ENCODE data around the gene CENPO. TPM values are rescaled to one million over a fixed set of nuclear protein-coding genes. Genes with fewer than 3 reads are reported as not detected.

The CENPO gene
- total RNA-seq, 6 experiments from 2014 or later: 1.6 to 6.0 (median 3.1) TPM

- WGBS (ENCODE audit: insufficient coverage, low coverage, low lambda C conversion rate, missing lambda C conversion rate): 60% methylated on average over 1 of the region's 8 CpGs
- H3K36me3 ChIP-seq: no peaks in the 10 kb centered on the region
- no peaks in the 10 kb centered on the region for H3K27me3 ChIP-seq
- DNase-seq: no peak
- ATAC-seq: no peak
- H3K4me1 ChIP-seq: no peaks in the 10 kb centered on the region
- H3K4me3 ChIP-seq: no peak overlapping the region
- no peaks in the 10 kb centered on the region for H3K9me3 ChIP-seq
- no peak for TF ChIP-seq CTCF (IDR thresholded peaks at IDR 0.05)
- no peak for TF ChIP-seq POLR2A (IDR thresholded peaks at IDR 0.05)
- H3K27ac ChIP-seq: no peak overlapping the region
- intact Hi-C loops (cut with DNase I): no loop called here
Measured at GRCh38 chr2:24836206-24836605, 43.0 kb downstream of the CENPO start.

- no peak overlapping the region for H3K27ac ChIP-seq
- H3K36me3 ChIP-seq: no peaks in the 10 kb centered on the region
- DNase-seq (no peak), ATAC-seq (no peak)
- no peaks in the 10 kb centered on the region for H3K27me3 ChIP-seq
- no peak for TF ChIP-seq CTCF (IDR thresholded peaks at IDR 0.05)
- no peak for TF ChIP-seq POLR2A (IDR thresholded peaks at IDR 0.05)
- H3K9me3 ChIP-seq: no peaks in the 10 kb centered on the region
- intact Hi-C loops (cut with DNase I): no loop called here
- H3K4me3 ChIP-seq: no peak overlapping the region
- H3K4me1 ChIP-seq: no peaks in the 10 kb centered on the region
- WGBS (ENCODE audit: insufficient coverage, low coverage, low lambda C conversion rate, missing lambda C conversion rate): 86% methylated on average over 7 of the region's 9 CpGs
Measured at GRCh38 chr2:24836706-24837105, 43.5 kb downstream of the CENPO start.

- H3K4me3 ChIP-seq: no peak overlapping the region
- H3K4me1 ChIP-seq: no peaks in the 10 kb centered on the region
- WGBS (ENCODE audit: insufficient coverage, low coverage, low lambda C conversion rate, missing lambda C conversion rate): 89% methylated on average over 5 of the region's 5 CpGs
- TF ChIP-seq CTCF (IDR thresholded peaks at IDR 0.05): no peak
- no peak for TF ChIP-seq POLR2A (IDR thresholded peaks at IDR 0.05)
- intact Hi-C loops (cut with DNase I): no loop called here
- DNase-seq (no peak), ATAC-seq (no peak)
- H3K9me3 ChIP-seq: no peaks in the 10 kb centered on the region
- no peaks in the 10 kb centered on the region for H3K27me3 ChIP-seq
- no peak overlapping the region for H3K27ac ChIP-seq
- no peaks in the 10 kb centered on the region for H3K36me3 ChIP-seq
Measured at GRCh38 chr2:24837996-24838513, 44.8 kb downstream of the CENPO start.

GRCh38 chr2:24838541-24838940 is 45.3 kb downstream of the CENPO start:
- Histone ChIP-seq H3K36me3 (no peaks in the 10 kb centered on the region), H3K27ac (no peak overlapping the region), H3K4me3 (no peak overlapping the region), H3K4me1 (no peaks in the 10 kb centered on the region), H3K27me3 (no peaks in the 10 kb centered on the region), H3K9me3 (no peaks in the 10 kb centered on the region)
- ATAC-seq: no peak
- 77% methylated on average over 5 of the region's 18 CpGs for WGBS (ENCODE audit: insufficient coverage, low coverage, low lambda C conversion rate, missing lambda C conversion rate)
- no peak for TF ChIP-seq CTCF (IDR thresholded peaks at IDR 0.05)
- TF ChIP-seq POLR2A (IDR thresholded peaks at IDR 0.05): no peak
- intact Hi-C loops (cut with DNase I): no loop called here
- no peak for DNase-seq

GRCh38 chr2:24839729-24840128 is 46.5 kb downstream of the CENPO start:
- no CpG with 5 or more reads among the region's 15 CpGs for WGBS (ENCODE audit: insufficient coverage, low coverage, low lambda C conversion rate, missing lambda C conversion rate)
- no peak overlapping the region for H3K27ac ChIP-seq
- no peak for TF ChIP-seq POLR2A (IDR thresholded peaks at IDR 0.05)
- no peak for TF ChIP-seq CTCF (IDR thresholded peaks at IDR 0.05)
- intact Hi-C loops (cut with DNase I): no loop called here
- no peaks in the 10 kb centered on the region for H3K27me3 ChIP-seq
- H3K4me1 ChIP-seq: no peaks in the 10 kb centered on the region
- DNase-seq (no peak), ATAC-seq (no peak)
- H3K36me3 ChIP-seq: no peaks in the 10 kb centered on the region
- no peaks in the 10 kb centered on the region for H3K9me3 ChIP-seq
- H3K4me3 ChIP-seq: no peak overlapping the region
